Activated naive CD4-positive, alpha-beta T cell treated with anti-CD3 and anti-CD28 coated beads, Interleukin-2, amount 10 ng/mL, durations not matched to agents 7 days and 5 days (primary cell): ENCODE measurements around the gene ADAM8.
A peak's percentile ranks its signal among the peaks of the same experiment; 100 is the strongest.

ENCODE experiments used
- CTCF ChIA-PET: fragments of 350-600 bp; sonication (Branson Sonifier 250); formaldehyde crosslinking; loops from one replicate; lab custom pipeline; 2021; ENCODE audit warnings: antibody characterized with exemption; lab: Charles Lee
- DNase-seq: peaks from one replicate; pipeline ENCODE4 v3.0.0-alpha.2; 2020
- H3K27ac Mint-ChIP-seq: one replicate; pipeline ENCODE4 v1.8.0; 2021; ENCODE audit warnings: mild to moderate bottlenecking, moderate library complexity, mixed read lengths
- H3K27me3 Mint-ChIP-seq: one replicate; pipeline ENCODE4 v1.8.0; 2021; ENCODE audit warnings: mild to moderate bottlenecking, mixed read lengths
- H3K36me3 Mint-ChIP-seq: one replicate; pipeline ENCODE4 v1.8.0; 2021; ENCODE audit warnings: mixed read lengths
- H3K4me1 Mint-ChIP-seq: one replicate; pipeline ENCODE4 v1.8.0; 2021; ENCODE audit warnings: mixed read lengths
- H3K4me3 Mint-ChIP-seq: one replicate; pipeline ENCODE4 v1.8.0; 2021; ENCODE audit warnings: mild to moderate bottlenecking, moderate library complexity, mixed read lengths
- H3K9me3 Mint-ChIP-seq: one replicate; pipeline ENCODE4 v1.8.0; 2021; ENCODE audit warnings: mixed read lengths

Gene ADAM8

GRCh38 chr10:133261726-133262325 is 14.8 kb downstream of the ADAM8 start:
- peaks cover 18% of the 10 kb centered on the region for H3K27me3 Mint-ChIP-seq
- peaks cover 24% of the 10 kb centered on the region for H3K36me3 Mint-ChIP-seq
- peak overlapping the region; percentile 77 for H3K4me3 Mint-ChIP-seq
- DNase-seq, result peak; percentile 90
- CTCF ChIA-PET, result no interaction called here
- H3K27ac Mint-ChIP-seq, result peak overlapping the region; percentile 67
- no peaks in the 10 kb centered on the region for H3K9me3 Mint-ChIP-seq
- peaks cover 84% of the 10 kb centered on the region for H3K4me1 Mint-ChIP-seq

DNA sequence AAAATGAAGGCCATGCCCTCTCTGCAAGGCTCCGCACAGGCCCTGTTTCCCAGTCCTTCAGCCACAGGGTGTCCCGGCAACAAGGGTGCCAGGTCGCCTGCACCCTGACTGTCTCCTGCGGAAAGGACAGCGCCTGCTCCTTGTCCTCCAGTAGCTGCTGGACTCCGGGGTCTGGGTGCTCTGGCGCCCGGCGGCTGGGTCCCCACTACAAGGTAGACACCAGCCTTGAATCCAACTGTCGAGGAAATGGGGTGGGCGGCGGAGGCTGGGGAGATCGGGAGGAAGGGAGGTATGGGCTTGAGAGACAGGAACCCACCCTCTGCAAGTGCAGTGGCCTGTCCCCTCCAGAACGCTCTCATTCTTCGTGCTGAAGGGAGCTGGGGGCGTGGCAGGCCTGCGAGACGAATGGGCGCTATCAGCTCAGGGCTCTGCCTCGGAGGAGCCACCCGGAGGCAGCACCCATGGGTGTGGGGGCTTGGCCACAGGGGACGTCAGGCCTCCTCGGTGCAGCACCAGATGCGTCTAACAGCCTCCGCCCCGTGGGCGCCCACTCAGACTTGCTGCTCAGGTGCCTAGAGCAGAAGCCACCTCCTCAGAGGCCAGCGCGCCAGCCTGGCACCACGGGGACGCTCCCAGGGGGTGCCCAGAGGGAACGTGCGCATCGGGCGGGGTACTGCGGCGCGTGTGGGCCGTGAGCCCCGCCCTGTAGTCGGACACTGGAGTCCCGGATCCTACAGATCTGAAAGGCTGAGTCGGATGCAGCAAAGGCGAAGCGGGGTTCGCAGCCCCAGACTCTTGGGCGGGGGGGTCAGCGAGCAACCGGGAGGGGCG is 15.6 kb downstream of the ADAM8 start:
- Mint-ChIP-seq H3K4me1 (peaks cover 89% of the 10 kb centered on the region), H3K27ac (peak overlapping the region; percentile 96), H3K4me3 (peak overlapping the region; percentile 77), H3K9me3 (no peaks in the 10 kb centered on the region), H3K36me3 (peaks cover 24% of the 10 kb centered on the region), H3K27me3 (peaks cover 18% of the 10 kb centered on the region)
- DNase-seq, result peak; percentile 68
- CTCF ChIA-PET, result no interaction called here

GRCh38 chr10:133259602-133259989 is 17.1 kb downstream of the ADAM8 start:
- peaks cover 75% of the 10 kb centered on the region for H3K4me1 Mint-ChIP-seq
- peaks cover 18% of the 10 kb centered on the region for H3K27me3 Mint-ChIP-seq
- DNase-seq, result no peak
- H3K9me3 Mint-ChIP-seq, result no peaks in the 10 kb centered on the region
- peaks cover 15% of the 10 kb centered on the region for H3K36me3 Mint-ChIP-seq
- peak overlapping the region; percentile 60 for H3K4me3 Mint-ChIP-seq
- H3K27ac Mint-ChIP-seq, result peak overlapping the region; percentile 96
- CTCF ChIA-PET, result interaction anchor here (0.6 to 1.5 kb wide), 6 partner anchors 13 to 116 kb away, joined by 3 to 7 read pairs (median 4); no protein-coding TSS in a partner anchor

- H3K4me1 Mint-ChIP-seq, result peaks cover 69% of the 10 kb centered on the region
- DNase-seq, result peak; percentile 91
- H3K27ac Mint-ChIP-seq, result peak overlapping the region; percentile 96
- peaks cover 18% of the 10 kb centered on the region for H3K27me3 Mint-ChIP-seq
- H3K36me3 Mint-ChIP-seq, result peaks cover 11% of the 10 kb centered on the region
- CTCF ChIA-PET, result interaction anchor here (0.9 to 1.5 kb wide), 8 partner anchors 13 to 115 kb away, joined by 3 to 7 read pairs (median 3); partner anchors contain the start of gene ADAM8
- peak overlapping the region; percentile 60 for H3K4me3 Mint-ChIP-seq
- no peaks in the 10 kb centered on the region for H3K9me3 Mint-ChIP-seq
Measured at GRCh38 chr10:133258818-133259601, 17.7 kb downstream of the ADAM8 start.

- H3K4me3 Mint-ChIP-seq, result peak overlapping the region; percentile 46
- peak; percentile 63 for DNase-seq
- peak overlapping the region; percentile 93 for H3K27ac Mint-ChIP-seq
- CTCF ChIA-PET, result interaction anchor here (0.9 to 1.5 kb wide), 4 partner anchors 18 to 115 kb away, joined by 3 to 4 read pairs (median 3); partner anchors contain the start of gene ADAM8
- no peaks in the 10 kb centered on the region for H3K9me3 Mint-ChIP-seq
- H3K4me1 Mint-ChIP-seq, result peaks cover 62% of the 10 kb centered on the region
- peaks cover 18% of the 10 kb centered on the region for H3K27me3 Mint-ChIP-seq
- H3K36me3 Mint-ChIP-seq, result peaks cover 9% of the 10 kb centered on the region
Measured at GRCh38 chr10:133258066-133258817, 18.4 kb downstream of the ADAM8 start.

DNA sequence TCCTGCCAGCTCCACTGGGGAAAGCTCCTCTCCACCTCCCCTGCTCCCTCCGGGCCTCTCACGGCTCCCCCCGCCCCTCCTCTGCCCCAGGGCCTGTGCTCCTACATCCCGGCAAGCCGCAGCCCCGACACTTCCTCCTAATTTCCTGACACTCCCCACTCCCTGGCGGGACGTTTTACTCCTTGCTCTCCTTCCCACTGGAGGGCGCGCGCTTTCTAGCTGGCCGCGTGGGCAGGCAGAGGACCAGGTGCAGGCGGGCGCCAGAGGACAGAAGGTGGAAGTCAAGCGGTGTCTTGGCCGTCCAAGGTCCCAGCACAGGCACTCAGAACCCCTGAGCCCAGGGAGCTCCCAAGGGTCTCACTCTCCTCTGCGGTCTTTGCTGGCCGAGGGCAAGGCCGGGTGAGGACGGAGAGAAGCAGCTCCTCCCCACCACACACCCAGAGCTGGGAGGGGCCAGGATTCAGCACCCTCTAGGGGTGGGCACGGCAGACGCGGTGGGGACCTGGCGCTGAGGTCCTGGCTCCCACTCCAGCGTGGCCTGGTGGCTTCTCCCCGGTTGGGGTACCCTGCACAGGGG is 19.1 kb downstream of the ADAM8 start:
- CTCF ChIA-PET, result interaction anchor here (0.8 to 1.7 kb wide), 5 partner anchors 18 to 114 kb away, joined by 3 to 6 read pairs (median 3); partner anchors contain the start of gene ADAM8
- no peaks in the 10 kb centered on the region for H3K9me3 Mint-ChIP-seq
- peak; percentile 51 for DNase-seq
- H3K4me3 Mint-ChIP-seq, result peak overlapping the region; percentile 40
- H3K36me3 Mint-ChIP-seq, result peaks cover 3% of the 10 kb centered on the region
- peak overlapping the region; percentile 93 for H3K27ac Mint-ChIP-seq
- peaks cover 55% of the 10 kb centered on the region for H3K4me1 Mint-ChIP-seq
- H3K27me3 Mint-ChIP-seq, result peaks cover 18% of the 10 kb centered on the region

DNA sequence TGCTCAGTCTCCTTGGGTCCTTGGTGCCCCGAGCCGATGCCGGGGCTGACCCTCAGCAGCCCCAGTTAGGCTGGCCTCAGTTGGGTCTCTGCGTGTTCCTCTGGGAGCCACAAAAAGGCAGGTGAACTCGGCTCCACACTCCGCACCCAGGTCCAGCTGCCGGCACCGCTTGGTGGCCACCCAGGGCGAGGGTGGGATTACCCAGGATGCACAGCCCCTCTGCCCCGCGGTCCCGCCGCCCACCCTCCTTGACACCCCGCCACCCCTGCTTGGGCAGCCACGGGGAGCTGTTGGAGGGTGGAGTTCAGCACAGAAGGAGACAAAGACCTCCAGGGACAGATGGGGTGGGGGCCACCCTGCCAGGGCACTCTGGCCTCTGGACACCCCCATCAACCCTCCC is 21.3 kb downstream of the ADAM8 start:
- CTCF ChIA-PET, result no interaction called here
- Mint-ChIP-seq H3K36me3 (no peaks in the 10 kb centered on the region), H3K4me3 (no peak overlapping the region), H3K4me1 (peaks cover 38% of the 10 kb centered on the region), H3K27me3 (peaks cover 22% of the 10 kb centered on the region), H3K9me3 (no peaks in the 10 kb centered on the region), H3K27ac (no peak overlapping the region)
- no peak for DNase-seq

- DNase-seq, result no peak
- no peak overlapping the region for H3K27ac Mint-ChIP-seq
- H3K9me3 Mint-ChIP-seq, result no peaks in the 10 kb centered on the region
- H3K36me3 Mint-ChIP-seq, result no peaks in the 10 kb centered on the region
- H3K4me3 Mint-ChIP-seq, result no peak overlapping the region
- peaks cover 30% of the 10 kb centered on the region for H3K4me1 Mint-ChIP-seq
- CTCF ChIA-PET, result no interaction called here
- peaks cover 21% of the 10 kb centered on the region for H3K27me3 Mint-ChIP-seq
Measured at GRCh38 chr10:133254421-133255120, 22.1 kb downstream of the ADAM8 start.

DNA sequence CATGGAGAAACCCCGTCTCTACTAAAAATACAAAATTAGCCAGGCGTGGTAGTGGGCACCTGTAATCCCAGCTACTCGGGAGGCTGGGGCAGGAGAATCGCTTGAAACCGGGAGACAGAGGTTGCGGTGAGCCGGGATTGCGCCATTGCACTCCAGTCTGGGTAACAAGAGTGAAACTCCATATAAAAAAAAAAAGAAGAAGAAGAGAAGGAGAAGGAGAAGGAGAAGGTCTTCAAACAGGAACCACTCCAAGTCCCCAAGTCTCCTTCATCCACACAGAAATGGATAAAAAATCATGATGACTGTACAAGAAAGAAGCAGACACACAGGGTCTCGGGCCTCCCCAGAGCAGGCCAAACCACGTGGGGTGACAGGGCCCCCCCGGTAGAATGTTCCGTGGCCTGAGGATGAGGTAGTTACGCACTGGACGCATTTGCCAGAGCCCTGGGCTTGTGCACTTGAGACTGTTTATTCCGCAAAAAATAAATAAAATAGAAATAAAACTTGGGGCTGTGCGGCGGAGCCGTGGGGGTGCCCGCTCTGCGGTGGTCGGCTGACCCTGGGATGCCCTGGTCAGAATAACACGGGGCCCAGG is 23.2 kb downstream of the ADAM8 start:
- H3K4me3 Mint-ChIP-seq, result no peak overlapping the region
- H3K36me3 Mint-ChIP-seq, result no peaks in the 10 kb centered on the region
- peaks cover 17% of the 10 kb centered on the region for H3K27me3 Mint-ChIP-seq
- H3K9me3 Mint-ChIP-seq, result no peaks in the 10 kb centered on the region
- H3K4me1 Mint-ChIP-seq, result peaks cover 22% of the 10 kb centered on the region
- H3K27ac Mint-ChIP-seq, result no peak overlapping the region
- CTCF ChIA-PET, result no interaction called here
- DNase-seq, result no peak

DNA sequence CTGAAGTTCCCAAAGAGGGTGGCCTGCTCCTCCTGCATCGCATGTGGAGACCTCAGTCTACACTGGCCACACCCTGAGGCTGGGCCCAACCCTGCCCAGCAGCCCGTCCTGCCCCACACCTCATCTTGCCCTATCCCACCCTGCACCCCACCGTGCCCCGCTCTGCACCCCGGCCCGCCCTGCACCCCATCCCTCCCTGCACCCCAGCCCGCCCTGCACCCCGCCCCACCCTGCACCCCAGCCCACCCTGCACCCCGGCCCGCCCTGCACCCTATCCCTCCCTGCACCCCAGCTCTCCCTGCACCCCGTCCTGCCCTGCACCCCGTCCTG is 24.5 kb downstream of the ADAM8 start:
- Mint-ChIP-seq H3K4me3 (no peak overlapping the region), H3K27ac (no peak overlapping the region), H3K4me1 (peaks cover 10% of the 10 kb centered on the region), H3K36me3 (no peaks in the 10 kb centered on the region), H3K27me3 (peaks cover 18% of the 10 kb centered on the region), H3K9me3 (no peaks in the 10 kb centered on the region)
- CTCF ChIA-PET, result no interaction called here
- DNase-seq, result no peak

GRCh38 chr10:133251388-133252222 is 25.1 kb downstream of the ADAM8 start:
- Mint-ChIP-seq H3K36me3 (no peaks in the 10 kb centered on the region), H3K27me3 (peaks cover 20% of the 10 kb centered on the region), H3K4me3 (no peak overlapping the region), H3K27ac (no peak overlapping the region), H3K4me1 (peaks cover 6% of the 10 kb centered on the region), H3K9me3 (no peaks in the 10 kb centered on the region)
- no peak for DNase-seq
- CTCF ChIA-PET, result no interaction called here
